Measurements from ENCODE around the gene ADTRP.

DNA sequence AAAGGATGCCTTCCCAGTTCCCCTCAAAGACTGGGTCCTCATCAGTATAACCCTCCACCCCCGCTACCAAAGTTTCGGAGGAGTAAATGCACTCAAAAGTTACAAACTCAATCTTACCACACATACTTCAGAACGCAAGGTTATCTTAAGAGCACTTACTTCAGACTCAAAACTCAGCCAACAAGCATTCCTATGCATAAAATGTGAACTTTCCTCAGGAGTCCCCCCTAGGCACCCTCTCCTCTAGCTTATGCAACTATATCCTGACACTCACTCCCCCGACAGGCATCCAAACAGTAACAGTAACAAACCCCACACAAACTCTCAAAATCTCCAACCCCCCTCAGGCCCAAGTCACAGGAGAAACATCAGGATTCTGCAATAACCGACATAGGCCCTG lies 11.1 kb upstream of the ADTRP start:
- TF ChIP-seq, protein P1, sequence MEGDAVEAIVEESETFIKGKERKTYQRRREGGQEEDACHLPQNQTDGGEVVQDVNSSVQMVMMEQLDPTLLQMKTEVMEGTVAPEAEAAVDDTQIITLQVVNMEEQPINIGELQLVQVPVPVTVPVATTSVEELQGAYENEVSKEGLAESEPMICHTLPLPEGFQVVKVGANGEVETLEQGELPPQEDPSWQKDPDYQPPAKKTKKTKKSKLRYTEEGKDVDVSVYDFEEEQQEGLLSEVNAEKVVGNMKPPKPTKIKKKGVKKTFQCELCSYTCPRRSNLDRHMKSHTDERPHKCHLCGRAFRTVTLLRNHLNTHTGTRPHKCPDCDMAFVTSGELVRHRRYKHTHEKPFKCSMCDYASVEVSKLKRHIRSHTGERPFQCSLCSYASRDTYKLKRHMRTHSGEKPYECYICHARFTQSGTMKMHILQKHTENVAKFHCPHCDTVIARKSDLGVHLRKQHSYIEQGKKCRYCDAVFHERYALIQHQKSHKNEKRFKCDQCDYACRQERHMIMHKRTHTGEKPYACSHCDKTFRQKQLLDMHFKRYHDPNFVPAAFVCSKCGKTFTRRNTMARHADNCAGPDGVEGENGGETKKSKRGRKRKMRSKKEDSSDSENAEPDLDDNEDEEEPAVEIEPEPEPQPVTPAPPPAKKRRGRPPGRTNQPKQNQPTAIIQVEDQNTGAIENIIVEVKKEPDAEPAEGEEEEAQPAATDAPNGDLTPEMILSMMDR (conservative IDR thresholded peaks at IDR 0.05; ENCODE audit: low read length), result no peak
- TF ChIP-seq EZH2phosphoT487 (IDR thresholded peaks at IDR 0.05; ENCODE audit: borderline replicate concordance, low read depth, low read length), result no peak

Data from OCI-LY7 (cell line).